Esophagus (tissue), 2 donors: Measurements from ENCODE around the gene ZNF248. TPM values are rescaled to one million over a fixed set of nuclear protein-coding genes. Genes with fewer than 3 reads are reported as not detected.

Experiments used
- H3K27ac ChIP-seq, 2 donors: one replicate each; pipeline ENCODE4 v1.5.1; 2013; ENCODE audit warnings: low read depth in 2 of 2, mild to moderate bottlenecking in 2 of 2, inconsistent platforms in 1 of 2, low read length in 1 of 2, moderate library complexity in 1 of 2
- H3K27me3 ChIP-seq, 2 donors: one replicate each; pipeline ENCODE4 v1.6.1; 2013; ENCODE audit warnings: low read length in 2 of 2, control low read depth in 1 of 2, mild to moderate bottlenecking in 1 of 2; ENCODE audit not compliant: insufficient read depth in 2 of 2, control insufficient read depth in 1 of 2
- H3K36me3 ChIP-seq, 2 donors: one replicate each; pipeline ENCODE4 v1.6.1; 2013; ENCODE audit warnings: low read length in 1 of 2; ENCODE audit not compliant: control insufficient read depth in 2 of 2, insufficient read depth in 2 of 2
- H3K4me1 ChIP-seq, 2 donors: one replicate each; pipeline ENCODE4 v1.6.1; 2013; ENCODE audit warnings: low read length in 1 of 2; ENCODE audit not compliant: control insufficient read depth in 2 of 2, insufficient read depth in 2 of 2
- H3K4me3 ChIP-seq, 2 donors: one replicate each; pipeline ENCODE4 v1.5.1; 2013; ENCODE audit warnings: low read length in 2 of 2, mild to moderate bottlenecking in 2 of 2, low read depth in 1 of 2, moderate library complexity in 1 of 2
- H3K9me3 ChIP-seq, 2 donors: one replicate each; pipeline ENCODE4 v1.6.1; 2013; ENCODE audit warnings: mild to moderate bottlenecking in 2 of 2, low read depth in 1 of 2, low read length in 1 of 2, moderate library complexity in 1 of 2; ENCODE audit not compliant: control insufficient read depth in 2 of 2, insufficient read depth in 1 of 2
- WGBS, 2 donors: extraction: QIAGEN DNeasy Blood & Tissue Kit; methylation state at CpG; one replicate each; pipeline ENCODE4 v1.1.7; 2013; 5-methylcytosine and 5-hydroxymethylcytosine counted together
- polyA plus RNA-seq, 2 donors: library from polyadenylated mRNA; stranded (reverse); fragments of 200-250 nt; gene quantifications; one replicate each; pipeline ENCODE4 v1.2.3, GENCODE V29; 2013
- donor health status: healthy with polysubstance abuse.
- donor health status: Bipolar disorder and iron deficiency.

ZNF248 gene
- polyA plus RNA-seq, 2 donors: 2.9 to 4.0 TPM

DNA sequence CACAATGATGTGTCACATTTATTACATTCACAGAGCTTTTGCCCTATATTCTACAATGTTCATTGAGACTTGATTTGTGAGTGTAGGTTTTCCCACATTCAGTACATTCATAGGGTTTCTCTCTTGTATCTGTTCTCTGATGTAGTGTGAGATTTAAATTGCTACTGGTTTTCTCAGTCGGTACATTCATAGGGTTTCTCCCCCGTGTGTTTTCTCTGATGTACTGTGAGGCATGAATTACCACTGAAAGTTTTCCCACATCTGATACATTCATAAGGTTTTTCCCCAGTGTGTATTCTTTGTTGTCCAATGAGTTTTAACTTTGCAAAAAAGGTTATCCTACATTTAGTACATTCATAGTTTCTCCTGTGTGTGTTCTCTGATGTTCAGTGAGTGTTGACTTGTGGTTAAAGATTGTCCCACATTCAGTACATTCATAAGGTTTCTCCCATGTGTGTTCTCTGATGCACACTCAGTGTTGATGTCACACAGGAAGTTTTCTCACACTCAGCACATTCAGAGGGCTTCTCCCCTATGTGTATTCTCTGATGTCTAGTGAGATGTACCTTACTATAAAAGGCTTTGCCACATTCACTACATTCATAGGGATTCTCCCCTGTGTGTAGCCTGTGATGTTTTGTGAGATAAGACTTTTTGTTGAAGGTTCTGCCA is 63.0 kb downstream of the ZNF248 start:
- H3K4me3 ChIP-seq: no peak overlapping the region
- no peaks in the 10 kb centered on the region for H3K4me1 ChIP-seq
- no peaks in the 10 kb centered on the region for H3K36me3 ChIP-seq
- no peaks in the 10 kb centered on the region for H3K9me3 ChIP-seq
- H3K27me3 ChIP-seq: no peaks in the 10 kb centered on the region
- WGBS, 2 donors: 78 to 80% methylated on average over 2 of the region's 2 CpGs
- H3K27ac ChIP-seq: no peak overlapping the region

DNA sequence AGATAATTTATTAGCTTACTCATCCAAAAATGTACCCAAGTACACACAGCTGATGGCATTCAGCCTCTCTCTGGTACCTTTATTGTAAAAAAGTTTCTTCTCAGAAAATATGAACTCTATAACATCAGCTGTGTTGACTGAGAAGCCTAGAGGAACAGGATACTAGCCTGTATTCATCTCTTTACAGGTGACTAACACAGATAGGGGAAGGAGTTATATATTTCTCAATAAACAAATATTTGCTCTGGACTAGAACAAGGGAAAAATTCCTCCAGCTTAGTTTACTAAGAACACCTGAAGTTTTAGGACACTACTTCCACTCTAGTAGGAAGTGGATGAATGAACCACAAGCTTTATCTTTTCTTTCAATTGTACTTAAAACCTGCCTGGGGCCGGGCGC is 67.8 kb downstream of the ZNF248 start:
- H3K27ac ChIP-seq: no peak overlapping the region
- peaks cover 2% of the 10 kb centered on the region in 2 donors for H3K9me3 ChIP-seq
- H3K36me3 ChIP-seq: no peaks in the 10 kb centered on the region
- 48 to 91% methylated on average over 2 of the region's 2 CpGs for WGBS, 2 donors
- H3K4me3 ChIP-seq: no peak overlapping the region
- H3K4me1 ChIP-seq: no peaks in the 10 kb centered on the region
- no peaks in the 10 kb centered on the region for H3K27me3 ChIP-seq

DNA sequence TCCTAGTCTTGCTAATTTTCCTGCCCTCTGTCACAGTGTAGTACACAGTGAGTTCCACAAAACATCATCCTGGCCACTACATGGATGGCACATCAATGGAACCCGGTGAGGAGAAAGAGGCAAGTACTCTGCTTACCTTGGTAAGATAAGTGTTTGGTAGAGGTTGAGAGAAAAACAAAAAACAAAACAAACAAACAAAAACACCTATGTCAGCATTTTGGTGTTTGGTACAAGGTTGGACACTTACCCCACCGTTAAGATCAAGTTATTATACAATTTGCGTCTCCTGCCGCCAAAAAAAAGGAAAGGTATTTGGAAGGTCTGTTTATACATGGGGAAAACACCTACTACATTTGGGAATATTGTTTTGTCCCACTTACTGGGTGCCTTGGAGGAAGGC is 72.7 kb downstream of the ZNF248 start:
- 77 to 87% methylated on average over 4 of the region's 4 CpGs for WGBS, 2 donors
- no peaks in the 10 kb centered on the region for H3K4me1 ChIP-seq
- no peak overlapping the region for H3K4me3 ChIP-seq
- peaks cover 2 to 10% of the 10 kb centered on the region in 2 donors for H3K9me3 ChIP-seq
- H3K36me3 ChIP-seq: no peaks in the 10 kb centered on the region
- H3K27ac ChIP-seq: no peak overlapping the region
- no peaks in the 10 kb centered on the region for H3K27me3 ChIP-seq

DNA sequence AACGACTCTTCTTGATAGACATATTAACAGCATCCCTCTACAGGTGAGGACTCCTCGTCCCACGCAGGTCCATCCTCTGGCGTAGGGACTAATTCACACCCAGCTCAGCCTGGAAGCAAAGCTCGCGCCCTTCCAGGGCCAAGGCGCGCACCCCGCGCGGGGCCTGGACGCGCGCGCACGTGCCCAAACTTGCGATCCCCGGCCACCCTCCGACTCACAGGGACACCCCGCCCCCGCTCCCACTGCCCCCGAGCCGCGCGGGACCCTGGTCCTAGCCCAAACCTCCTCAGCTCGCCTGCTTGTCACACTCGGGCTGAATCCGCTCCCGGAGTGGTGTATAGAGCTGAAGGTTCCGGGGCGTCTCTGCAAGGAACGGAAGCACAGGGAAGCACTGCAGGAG is 76.9 kb downstream of the ZNF248 start:
- Histone ChIP-seq H3K27ac (no peak overlapping the region), H3K4me3 (no peak overlapping the region), H3K9me3 (peaks cover 0 to 8% of the 10 kb centered on the region in 2 donors), H3K36me3 (no peaks in the 10 kb centered on the region), H3K27me3 (no peaks in the 10 kb centered on the region), H3K4me1 (no peaks in the 10 kb centered on the region)
- 73% methylated on average over 32 of the region's 32 CpGs for WGBS, 2 donors

DNA sequence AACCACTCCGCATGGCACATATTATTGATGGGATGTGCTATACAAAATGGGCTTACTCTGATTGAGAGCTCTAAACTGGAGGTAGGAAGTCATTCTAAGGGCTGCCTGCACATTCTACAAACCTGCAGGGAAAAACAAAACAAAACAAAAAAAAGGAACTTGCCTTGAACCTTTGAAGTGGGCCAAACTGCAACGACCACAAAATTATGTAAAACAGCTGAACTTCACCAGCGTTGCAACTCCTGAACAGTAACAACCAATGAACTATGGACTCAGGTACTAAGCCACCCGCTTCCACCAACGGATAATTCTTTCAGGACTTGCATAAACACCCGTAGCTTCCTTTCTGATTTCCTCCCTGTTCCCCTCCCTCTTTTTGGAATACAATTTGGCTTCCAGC is 80.4 kb downstream of the ZNF248 start:
- WGBS, 2 donors: 88 to 92% methylated on average over 6 of the region's 6 CpGs

DNA sequence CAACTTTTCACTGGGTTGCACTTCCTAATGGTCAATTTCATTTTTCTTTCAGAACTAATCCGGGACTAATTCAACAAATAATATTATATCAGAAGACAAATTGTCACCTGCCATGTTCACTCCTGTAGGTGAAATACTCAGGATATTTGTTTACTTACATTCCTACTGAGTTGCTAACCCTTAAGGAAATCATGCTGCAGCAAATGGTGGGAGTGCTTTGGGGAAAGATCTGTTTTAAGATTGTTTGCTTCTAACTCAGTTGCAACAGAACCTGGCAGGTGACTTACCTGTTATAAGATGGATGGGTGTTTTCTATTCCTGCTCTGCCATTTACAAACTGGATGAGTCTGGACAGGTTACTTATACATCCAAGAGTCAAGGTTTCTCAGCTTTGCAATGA is 81.8 kb downstream of the ZNF248 start:
- peaks cover 0 to 3% of the 10 kb centered on the region in 2 donors for H3K9me3 ChIP-seq
- H3K27ac ChIP-seq: no peak overlapping the region
- no peak overlapping the region for H3K4me3 ChIP-seq
- H3K27me3 ChIP-seq: no peaks in the 10 kb centered on the region
- WGBS, 2 donors: 87 to 93% methylated on average over 1 of the region's 1 CpG
- H3K36me3 ChIP-seq: no peaks in the 10 kb centered on the region
- no peaks in the 10 kb centered on the region for H3K4me1 ChIP-seq

More for the DNA sequence above, 80.4 kb downstream of the ZNF248 start:
- Histone ChIP-seq H3K27me3 (no peaks in the 10 kb centered on the region), H3K27ac (no peak overlapping the region), H3K4me3 (no peak overlapping the region), H3K9me3 (peaks cover 0 to 8% of the 10 kb centered on the region in 2 donors), H3K36me3 (no peaks in the 10 kb centered on the region), H3K4me1 (no peaks in the 10 kb centered on the region)

DNA sequence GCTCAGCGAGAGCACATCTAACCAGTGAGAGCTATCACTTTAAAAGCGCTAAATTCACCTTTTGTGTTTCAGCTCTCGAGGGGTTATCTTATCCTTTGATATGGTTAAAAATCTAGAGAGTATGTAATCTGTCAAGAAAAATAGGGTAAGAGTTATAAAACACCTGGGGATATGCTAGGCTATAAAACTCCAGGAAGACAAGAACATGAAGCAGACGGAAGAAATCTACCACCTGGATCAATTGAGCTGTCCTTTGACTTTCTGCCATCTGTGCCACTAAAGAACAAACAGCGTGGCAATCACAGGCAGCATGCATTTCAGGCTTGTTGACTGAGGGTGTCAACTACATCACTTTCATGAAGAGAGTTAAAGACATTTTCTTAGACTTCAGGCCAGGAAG is 83.1 kb downstream of the ZNF248 start:
- no peaks in the 10 kb centered on the region for H3K27me3 ChIP-seq
- H3K4me3 ChIP-seq: no peak overlapping the region
- no peaks in the 10 kb centered on the region for H3K4me1 ChIP-seq
- H3K36me3 ChIP-seq: no peaks in the 10 kb centered on the region
- H3K27ac ChIP-seq: no peak overlapping the region
- H3K9me3 ChIP-seq: no peaks in the 10 kb centered on the region
- 67 to 74% methylated on average over 5 of the region's 5 CpGs for WGBS, 2 donors

DNA sequence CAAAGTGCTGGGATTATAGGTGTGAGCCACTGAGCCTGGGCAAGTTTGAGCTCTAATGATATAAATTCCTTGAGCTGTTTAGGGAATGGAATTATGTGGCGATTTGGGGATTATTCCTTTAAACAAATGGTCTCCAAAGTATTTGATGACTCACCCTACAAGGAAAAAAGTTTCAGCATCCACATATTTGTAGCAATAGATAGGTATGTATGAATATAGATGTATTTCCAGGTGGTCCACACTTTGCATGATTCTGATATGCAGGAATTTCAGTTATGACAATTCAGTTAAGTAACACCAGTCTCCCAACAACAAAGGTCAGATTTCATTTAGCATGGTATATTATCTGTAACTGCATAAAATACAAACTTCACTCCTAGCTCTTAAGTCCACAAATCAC is 92.2 kb downstream of the ZNF248 start:
- no peaks in the 10 kb centered on the region for H3K4me1 ChIP-seq
- H3K9me3 ChIP-seq: no peaks in the 10 kb centered on the region
- H3K4me3 ChIP-seq: no peak overlapping the region
- WGBS, 2 donors: 76 to 78% methylated on average over 1 of the region's 1 CpG
- no peaks in the 10 kb centered on the region for H3K36me3 ChIP-seq
- no peak overlapping the region for H3K27ac ChIP-seq
- no peaks in the 10 kb centered on the region for H3K27me3 ChIP-seq

DNA sequence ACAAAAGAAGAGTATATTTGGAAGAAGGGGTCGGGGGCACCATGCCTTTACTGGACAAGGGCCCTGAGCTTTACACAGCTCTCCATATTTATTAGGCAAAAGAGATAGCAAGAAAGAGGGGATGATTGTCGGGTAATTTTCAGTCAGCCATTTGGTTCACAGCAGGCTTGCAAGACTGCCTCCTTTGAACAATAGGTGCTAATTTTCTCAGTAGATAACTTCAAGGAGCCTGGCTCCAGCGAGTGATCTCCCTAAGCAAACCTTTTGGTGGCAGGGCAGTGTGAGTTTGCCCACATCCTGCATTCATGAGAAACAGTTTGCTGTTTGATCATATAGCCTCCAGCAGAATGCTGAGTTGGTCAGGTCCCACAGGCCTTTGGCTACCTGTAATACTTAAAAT is 94.3 kb downstream of the ZNF248 start:
- H3K4me3 ChIP-seq: no peak overlapping the region
- no peaks in the 10 kb centered on the region for H3K9me3 ChIP-seq
- no peak overlapping the region for H3K27ac ChIP-seq
- 53 to 57% methylated on average over 3 of the region's 3 CpGs for WGBS, 2 donors
- H3K27me3 ChIP-seq: no peaks in the 10 kb centered on the region
- H3K4me1 ChIP-seq: no peaks in the 10 kb centered on the region
- H3K36me3 ChIP-seq: no peaks in the 10 kb centered on the region

DNA sequence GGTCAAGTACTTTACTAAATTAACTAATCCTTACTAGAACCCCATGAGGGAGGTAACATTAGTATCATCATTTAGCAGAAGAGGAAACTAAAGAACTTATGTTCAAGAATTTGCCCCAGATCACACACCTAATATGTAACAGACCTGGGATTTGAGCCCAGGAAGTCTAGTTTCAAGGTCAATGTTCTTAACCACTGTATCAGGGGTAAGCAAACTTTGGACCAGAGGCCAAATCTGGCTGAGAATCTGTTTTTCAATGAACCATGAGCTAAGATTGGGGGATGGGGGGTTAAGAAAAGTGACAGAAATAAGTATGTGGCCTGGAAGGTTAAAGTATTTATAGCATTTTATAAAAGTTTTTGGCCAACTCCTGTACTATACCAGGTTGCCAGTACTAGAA is 95.1 kb downstream of the ZNF248 start:
- Histone ChIP-seq H3K4me3 (no peak overlapping the region), H3K4me1 (no peaks in the 10 kb centered on the region), H3K36me3 (no peaks in the 10 kb centered on the region), H3K9me3 (no peaks in the 10 kb centered on the region), H3K27me3 (no peaks in the 10 kb centered on the region), H3K27ac (no peak overlapping the region)
